NCI-H2029 (cell line): ENCODE data around the gene ERCC8.
"Not testable (repeated sequence)": the region's sequence is repeated elsewhere in the genome, so short reads cannot be mapped to it uniquely, and the experiment has no call there.

Experiments used
- DNase-seq: peaks from one replicate; lab custom pipeline; 2025; lab: John Stamatoyannopoulos, UW

ERCC8 gene

GRCh38 chr5:60944904-60945812 is at the start of gene ERCC8, which contains the start of gene NDUFAF2:
Gene ERCC8 (minus strand): TSS chr5:60945070. CDS start chr5:60945008, 62 bp downstream.
Gene NDUFAF2 (plus strand): TSS chr5:60945205. CDS start chr5:60945256, 51 bp downstream.
- peak; percentile 89 for DNase-seq

- no peak for DNase-seq
Observed at GRCh38 chr5:60993875-60994571, 49.2 kb upstream of the ERCC8 start.

GRCh38 chr5:60993425-60993824 is 48.6 kb upstream of the ERCC8 start:
- DNase-seq, result no peak

GRCh38 chr5:60992871-60993270 is 48.0 kb upstream of the ERCC8 start:
- no peak for DNase-seq

- DNase-seq, result no peak
Observed at GRCh38 chr5:60989790-60990189, 44.9 kb upstream of the ERCC8 start.

- DNase-seq, result not testable (repeated sequence)
Observed at GRCh38 chr5:60982127-60982526, 37.3 kb upstream of the ERCC8 start.

GRCh38 chr5:60980511-60980910 is 35.6 kb upstream of the ERCC8 start:
- no peak for DNase-seq

GRCh38 chr5:60978968-60979367 is 34.1 kb upstream of the ERCC8 start:
- DNase-seq, result no peak

GRCh38 chr5:60977956-60978737 is 33.3 kb upstream of the ERCC8 start:
- no peak for DNase-seq

GRCh38 chr5:60972231-60972630 is 27.4 kb upstream of the ERCC8 start:
- DNase-seq, result no peak

GRCh38 chr5:60961685-60962084 is 16.8 kb upstream of the ERCC8 start:
- no peak for DNase-seq

- DNase-seq, result no peak
Observed at GRCh38 chr5:60960591-60960990, 15.7 kb upstream of the ERCC8 start.

- DNase-seq, result no peak
Observed at GRCh38 chr5:60959156-60959555, 14.3 kb upstream of the ERCC8 start.

GRCh38 chr5:60958712-60959111 is 13.8 kb upstream of the ERCC8 start:
- no peak for DNase-seq

GRCh38 chr5:60958088-60958487 is 13.2 kb upstream of the ERCC8 start:
- DNase-seq, result no peak

GRCh38 chr5:60955239-60955638 is 10.4 kb upstream of the ERCC8 start:
- DNase-seq, result no peak

GRCh38 chr5:60948738-60949137 is 3.9 kb upstream of the ERCC8 start:
- DNase-seq, result no peak

GRCh38 chr5:60945813-60946187 is 930 bp upstream of the ERCC8 start:
- no peak for DNase-seq

GRCh38 chr5:60943624-60944023 is 1.2 kb downstream of the ERCC8 start:
- no peak for DNase-seq

- no peak for DNase-seq
Observed at GRCh38 chr5:60929024-60929423, 15.8 kb downstream of the ERCC8 start.

GRCh38 chr5:60927450-60927849 is 17.4 kb downstream of the ERCC8 start:
- no peak for DNase-seq

GRCh38 chr5:60918466-60918865 is 26.4 kb downstream of the ERCC8 start:
- no peak for DNase-seq
